ENCODE results near the gene ARHGAP21. TPM values are rescaled to one million over a fixed set of nuclear protein-coding genes. Genes with fewer than 3 reads are reported as not detected.

ARHGAP21 gene
- total and polyA plus RNA-seq, 2 experiments from 2014 or later = 15.3 to 44.5 TPM

DNA sequence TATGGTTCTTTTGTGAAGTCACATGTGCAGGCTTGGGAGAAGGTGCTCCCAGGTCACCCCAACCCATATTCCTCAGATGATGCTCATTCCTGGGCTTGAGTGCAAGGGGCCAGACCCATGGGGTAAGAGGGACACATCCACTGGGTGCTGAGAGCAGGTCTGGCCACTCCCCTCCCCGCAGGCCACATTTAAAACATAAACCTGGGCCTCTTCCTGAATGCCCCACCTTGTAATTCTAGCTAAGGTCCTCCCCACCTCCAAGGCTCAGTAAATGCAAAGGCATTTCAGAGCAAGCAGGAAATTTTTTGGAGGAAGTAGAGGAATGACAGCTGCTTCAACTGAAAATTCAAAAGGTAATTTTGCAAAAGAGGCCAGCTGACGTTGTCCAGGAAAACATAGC lies 172.5 kb downstream of the ARHGAP21 start:
- H3K4me3 ChIP-seq = no peak overlapping the region
- TF ChIP-seq, protein P1, sequence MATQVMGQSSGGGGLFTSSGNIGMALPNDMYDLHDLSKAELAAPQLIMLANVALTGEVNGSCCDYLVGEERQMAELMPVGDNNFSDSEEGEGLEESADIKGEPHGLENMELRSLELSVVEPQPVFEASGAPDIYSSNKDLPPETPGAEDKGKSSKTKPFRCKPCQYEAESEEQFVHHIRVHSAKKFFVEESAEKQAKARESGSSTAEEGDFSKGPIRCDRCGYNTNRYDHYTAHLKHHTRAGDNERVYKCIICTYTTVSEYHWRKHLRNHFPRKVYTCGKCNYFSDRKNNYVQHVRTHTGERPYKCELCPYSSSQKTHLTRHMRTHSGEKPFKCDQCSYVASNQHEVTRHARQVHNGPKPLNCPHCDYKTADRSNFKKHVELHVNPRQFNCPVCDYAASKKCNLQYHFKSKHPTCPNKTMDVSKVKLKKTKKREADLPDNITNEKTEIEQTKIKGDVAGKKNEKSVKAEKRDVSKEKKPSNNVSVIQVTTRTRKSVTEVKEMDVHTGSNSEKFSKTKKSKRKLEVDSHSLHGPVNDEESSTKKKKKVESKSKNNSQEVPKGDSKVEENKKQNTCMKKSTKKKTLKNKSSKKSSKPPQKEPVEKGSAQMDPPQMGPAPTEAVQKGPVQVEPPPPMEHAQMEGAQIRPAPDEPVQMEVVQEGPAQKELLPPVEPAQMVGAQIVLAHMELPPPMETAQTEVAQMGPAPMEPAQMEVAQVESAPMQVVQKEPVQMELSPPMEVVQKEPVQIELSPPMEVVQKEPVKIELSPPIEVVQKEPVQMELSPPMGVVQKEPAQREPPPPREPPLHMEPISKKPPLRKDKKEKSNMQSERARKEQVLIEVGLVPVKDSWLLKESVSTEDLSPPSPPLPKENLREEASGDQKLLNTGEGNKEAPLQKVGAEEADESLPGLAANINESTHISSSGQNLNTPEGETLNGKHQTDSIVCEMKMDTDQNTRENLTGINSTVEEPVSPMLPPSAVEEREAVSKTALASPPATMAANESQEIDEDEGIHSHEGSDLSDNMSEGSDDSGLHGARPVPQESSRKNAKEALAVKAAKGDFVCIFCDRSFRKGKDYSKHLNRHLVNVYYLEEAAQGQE (IDR thresholded peaks at IDR 0.05; ENCODE audit: unreplicated experiment) = no peak
- TF ChIP-seq POLR2AphosphoS5 (IDR thresholded peaks at IDR 0.05; ENCODE audit: low read depth) (no peak), ZNF114 (CRISPR knock-in tag; IDR thresholded peaks at IDR 0.05) (no peak), JUNB (IDR thresholded peaks at IDR 0.05; ENCODE audit: unreplicated experiment) (no peak), EZH2 (IDR thresholded peaks at IDR 0.05; ENCODE audit: low read depth, unreplicated experiment) (no peak), ZNF331 (CRISPR knock-in tag; IDR thresholded peaks at IDR 0.05; ENCODE audit: low read depth) (no peak), EZH2phosphoT487 (IDR thresholded peaks at IDR 0.05; ENCODE audit: unreplicated experiment) (no peak), STAT1 (IDR thresholded peaks at IDR 0.05; ENCODE audit: unreplicated experiment) (no peak), NANOG (IDR thresholded peaks at IDR 0.05; ENCODE audit: borderline replicate concordance) (no peak), CREB1 (CRISPR knock-in tag; IDR thresholded peaks at IDR 0.05; ENCODE audit: low read depth) (no peak)
- TF ChIP-seq, protein P2, sequence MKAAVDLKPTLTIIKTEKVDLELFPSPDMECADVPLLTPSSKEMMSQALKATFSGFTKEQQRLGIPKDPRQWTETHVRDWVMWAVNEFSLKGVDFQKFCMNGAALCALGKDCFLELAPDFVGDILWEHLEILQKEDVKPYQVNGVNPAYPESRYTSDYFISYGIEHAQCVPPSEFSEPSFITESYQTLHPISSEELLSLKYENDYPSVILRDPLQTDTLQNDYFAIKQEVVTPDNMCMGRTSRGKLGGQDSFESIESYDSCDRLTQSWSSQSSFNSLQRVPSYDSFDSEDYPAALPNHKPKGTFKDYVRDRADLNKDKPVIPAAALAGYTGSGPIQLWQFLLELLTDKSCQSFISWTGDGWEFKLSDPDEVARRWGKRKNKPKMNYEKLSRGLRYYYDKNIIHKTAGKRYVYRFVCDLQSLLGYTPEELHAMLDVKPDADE (IDR thresholded peaks at IDR 0.05) = no peak
- TF ChIP-seq, protein P3, sequence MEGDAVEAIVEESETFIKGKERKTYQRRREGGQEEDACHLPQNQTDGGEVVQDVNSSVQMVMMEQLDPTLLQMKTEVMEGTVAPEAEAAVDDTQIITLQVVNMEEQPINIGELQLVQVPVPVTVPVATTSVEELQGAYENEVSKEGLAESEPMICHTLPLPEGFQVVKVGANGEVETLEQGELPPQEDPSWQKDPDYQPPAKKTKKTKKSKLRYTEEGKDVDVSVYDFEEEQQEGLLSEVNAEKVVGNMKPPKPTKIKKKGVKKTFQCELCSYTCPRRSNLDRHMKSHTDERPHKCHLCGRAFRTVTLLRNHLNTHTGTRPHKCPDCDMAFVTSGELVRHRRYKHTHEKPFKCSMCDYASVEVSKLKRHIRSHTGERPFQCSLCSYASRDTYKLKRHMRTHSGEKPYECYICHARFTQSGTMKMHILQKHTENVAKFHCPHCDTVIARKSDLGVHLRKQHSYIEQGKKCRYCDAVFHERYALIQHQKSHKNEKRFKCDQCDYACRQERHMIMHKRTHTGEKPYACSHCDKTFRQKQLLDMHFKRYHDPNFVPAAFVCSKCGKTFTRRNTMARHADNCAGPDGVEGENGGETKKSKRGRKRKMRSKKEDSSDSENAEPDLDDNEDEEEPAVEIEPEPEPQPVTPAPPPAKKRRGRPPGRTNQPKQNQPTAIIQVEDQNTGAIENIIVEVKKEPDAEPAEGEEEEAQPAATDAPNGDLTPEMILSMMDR (conservative IDR thresholded peaks at IDR 0.05; ENCODE audit: low read depth in 2 of 2) = no peak
- TF ChIP-seq, protein P4, sequence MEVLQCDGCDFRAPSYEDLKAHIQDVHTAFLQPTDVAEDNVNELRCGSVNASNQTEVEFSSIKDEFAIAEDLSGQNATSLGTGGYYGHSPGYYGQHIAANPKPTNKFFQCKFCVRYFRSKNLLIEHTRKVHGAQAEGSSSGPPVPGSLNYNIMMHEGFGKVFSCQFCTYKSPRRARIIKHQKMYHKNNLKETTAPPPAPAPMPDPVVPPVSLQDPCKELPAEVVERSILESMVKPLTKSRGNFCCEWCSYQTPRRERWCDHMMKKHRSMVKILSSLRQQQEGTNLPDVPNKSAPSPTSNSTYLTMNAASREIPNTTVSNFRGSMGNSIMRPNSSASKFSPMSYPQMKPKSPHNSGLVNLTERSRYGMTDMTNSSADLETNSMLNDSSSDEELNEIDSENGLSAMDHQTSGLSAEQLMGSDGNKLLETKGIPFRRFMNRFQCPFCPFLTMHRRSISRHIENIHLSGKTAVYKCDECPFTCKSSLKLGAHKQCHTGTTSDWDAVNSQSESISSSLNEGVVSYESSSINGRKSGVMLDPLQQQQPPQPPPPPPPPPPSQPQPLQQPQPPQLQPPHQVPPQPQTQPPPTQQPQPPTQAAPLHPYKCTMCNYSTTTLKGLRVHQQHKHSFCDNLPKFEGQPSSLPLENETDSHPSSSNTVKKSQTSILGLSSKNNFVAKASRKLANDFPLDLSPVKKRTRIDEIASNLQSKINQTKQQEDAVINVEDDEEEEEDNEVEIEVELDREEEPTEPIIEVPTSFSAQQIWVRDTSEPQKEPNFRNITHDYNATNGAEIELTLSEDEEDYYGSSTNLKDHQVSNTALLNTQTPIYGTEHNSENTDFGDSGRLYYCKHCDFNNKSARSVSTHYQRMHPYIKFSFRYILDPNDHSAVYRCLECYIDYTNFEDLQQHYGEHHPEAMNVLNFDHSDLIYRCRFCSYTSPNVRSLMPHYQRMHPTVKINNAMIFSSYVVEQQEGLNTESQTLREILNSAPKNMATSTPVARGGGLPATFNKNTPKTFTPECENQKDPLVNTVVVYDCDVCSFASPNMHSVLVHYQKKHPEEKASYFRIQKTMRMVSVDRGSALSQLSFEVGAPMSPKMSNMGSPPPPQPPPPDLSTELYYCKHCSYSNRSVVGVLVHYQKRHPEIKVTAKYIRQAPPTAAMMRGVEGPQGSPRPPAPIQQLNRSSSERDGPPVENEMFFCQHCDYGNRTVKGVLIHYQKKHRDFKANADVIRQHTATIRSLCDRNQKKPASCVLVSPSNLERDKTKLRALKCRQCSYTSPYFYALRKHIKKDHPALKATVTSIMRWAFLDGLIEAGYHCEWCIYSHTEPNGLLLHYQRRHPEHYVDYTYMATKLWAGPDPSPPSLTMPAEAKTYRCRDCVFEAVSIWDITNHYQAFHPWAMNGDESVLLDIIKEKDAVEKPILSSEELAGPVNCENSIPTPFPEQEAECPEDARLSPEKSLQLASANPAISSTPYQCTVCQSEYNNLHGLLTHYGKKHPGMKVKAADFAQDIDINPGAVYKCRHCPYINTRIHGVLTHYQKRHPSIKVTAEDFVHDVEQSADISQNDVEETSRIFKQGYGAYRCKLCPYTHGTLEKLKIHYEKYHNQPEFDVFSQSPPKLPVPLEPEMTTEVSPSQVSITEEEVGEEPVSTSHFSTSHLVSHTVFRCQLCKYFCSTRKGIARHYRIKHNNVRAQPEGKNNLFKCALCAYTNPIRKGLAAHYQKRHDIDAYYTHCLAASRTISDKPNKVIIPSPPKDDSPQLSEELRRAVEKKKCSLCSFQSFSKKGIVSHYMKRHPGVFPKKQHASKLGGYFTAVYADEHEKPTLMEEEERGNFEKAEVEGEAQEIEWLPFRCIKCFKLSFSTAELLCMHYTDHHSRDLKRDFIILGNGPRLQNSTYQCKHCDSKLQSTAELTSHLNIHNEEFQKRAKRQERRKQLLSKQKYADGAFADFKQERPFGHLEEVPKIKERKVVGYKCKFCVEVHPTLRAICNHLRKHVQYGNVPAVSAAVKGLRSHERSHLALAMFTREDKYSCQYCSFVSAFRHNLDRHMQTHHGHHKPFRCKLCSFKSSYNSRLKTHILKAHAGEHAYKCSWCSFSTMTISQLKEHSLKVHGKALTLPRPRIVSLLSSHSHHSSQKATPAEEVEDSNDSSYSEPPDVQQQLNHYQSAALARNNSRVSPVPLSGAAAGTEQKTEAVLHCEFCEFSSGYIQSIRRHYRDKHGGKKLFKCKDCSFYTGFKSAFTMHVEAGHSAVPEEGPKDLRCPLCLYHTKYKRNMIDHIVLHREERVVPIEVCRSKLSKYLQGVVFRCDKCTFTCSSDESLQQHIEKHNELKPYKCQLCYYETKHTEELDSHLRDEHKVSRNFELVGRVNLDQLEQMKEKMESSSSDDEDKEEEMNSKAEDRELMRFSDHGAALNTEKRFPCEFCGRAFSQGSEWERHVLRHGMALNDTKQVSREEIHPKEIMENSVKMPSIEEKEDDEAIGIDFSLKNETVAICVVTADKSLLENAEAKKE (CRISPR knock-in tag; IDR thresholded peaks at IDR 0.05) = no peak
- no peaks in the 10 kb centered on the region for H3K79me2 ChIP-seq (replicated peaks; ENCODE audit: insufficient read depth)
- H3K9me3 Mint-ChIP-seq = no peaks in the 10 kb centered on the region
- peaks cover 6% of the 10 kb centered on the region for H3K27me3 Mint-ChIP-seq (ENCODE audit: insufficient read depth, low read depth, poor library complexity)
- no peak for ATAC-seq
- H3K4me3 Mint-ChIP-seq = no peak overlapping the region
- H2AFZ ChIP-seq = no peak overlapping the region
- no peak overlapping the region for H3K27ac ChIP-seq (ENCODE audit: low read depth)
- H3K27me3 ChIP-seq (ENCODE audit: insufficient read depth) = no peaks in the 10 kb centered on the region
- H3K4me1 ChIP-seq (ENCODE audit: insufficient read depth) = peaks cover 15% of the 10 kb centered on the region
- no peaks in the 10 kb centered on the region for H4K20me1 ChIP-seq (replicated peaks; ENCODE audit: insufficient read depth)
- no peak overlapping the region for H3K27ac Mint-ChIP-seq
- DNase-seq (ENCODE audit: low spot score) = no peak
- H3K4me2 ChIP-seq = no peak overlapping the region
- no peaks in the 10 kb centered on the region for H3K9me2 ChIP-seq (ENCODE audit: insufficient read depth)
- no peaks in the 10 kb centered on the region for H3K36me3 Mint-ChIP-seq (ENCODE audit: low read depth)
- H3K4me1 Mint-ChIP-seq = peaks cover 22% of the 10 kb centered on the region
- no peaks in the 10 kb centered on the region for H3F3A ChIP-seq (replicated peaks; ENCODE audit: low read depth)
- no peaks in the 10 kb centered on the region for H3K36me3 ChIP-seq (ENCODE audit: insufficient read depth)

Data from GM23338 (cell line).